Limb (tissue), 2 donors: ENCODE data around the gene CDK16.
A peak's percentile ranks its signal among the peaks of the same experiment; 100 is the strongest.

Experiments used
- DNase-seq, 2 donors: peaks; one replicate each; pipeline ENCODE4 v3.0.0-alpha.2; 2016; ENCODE audit errors: extremely low spot score in 2 of 2

The CDK16 gene

DNA sequence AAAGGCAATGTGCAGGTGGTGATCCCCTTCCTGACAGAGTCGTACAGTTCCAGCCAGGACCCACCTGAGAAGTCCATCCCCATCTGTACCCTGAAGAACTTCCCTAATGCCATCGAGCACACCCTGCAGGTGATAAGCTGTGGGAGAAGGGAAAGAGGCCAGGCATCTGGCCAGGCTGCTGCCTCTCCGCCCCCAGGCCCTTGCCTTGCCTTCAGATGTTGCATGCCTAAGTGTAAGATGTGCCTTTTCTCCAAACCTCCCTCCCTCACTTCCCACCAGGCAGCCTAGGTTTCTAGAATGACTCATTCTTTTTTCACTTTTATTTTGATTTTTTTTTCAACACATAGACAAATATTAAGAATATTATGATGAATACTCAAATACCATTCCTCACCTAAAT lies 12.2 kb upstream of the CDK16 start:
- no peak for DNase-seq

DNA sequence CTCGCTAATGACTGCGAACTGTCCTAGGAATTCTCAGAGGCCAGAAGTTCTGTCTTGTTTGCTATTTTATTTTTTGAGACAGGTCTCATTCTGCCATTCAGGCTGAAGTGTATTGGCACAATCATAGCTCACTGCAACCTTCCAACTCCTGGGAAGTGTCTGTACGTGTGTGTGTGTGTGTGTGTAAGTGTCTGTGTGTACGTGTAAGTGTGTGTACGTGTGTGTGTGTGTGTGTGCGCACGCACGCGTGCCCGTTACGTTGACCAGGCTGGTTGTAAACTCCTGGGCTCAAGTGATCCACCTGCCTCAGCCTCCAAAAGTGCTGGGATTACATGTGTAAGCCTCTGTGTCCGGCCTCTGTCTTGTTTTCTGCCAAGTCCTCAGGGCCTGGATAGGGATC lies 10.4 kb upstream of the CDK16 start:
- no peak for DNase-seq

DNA sequence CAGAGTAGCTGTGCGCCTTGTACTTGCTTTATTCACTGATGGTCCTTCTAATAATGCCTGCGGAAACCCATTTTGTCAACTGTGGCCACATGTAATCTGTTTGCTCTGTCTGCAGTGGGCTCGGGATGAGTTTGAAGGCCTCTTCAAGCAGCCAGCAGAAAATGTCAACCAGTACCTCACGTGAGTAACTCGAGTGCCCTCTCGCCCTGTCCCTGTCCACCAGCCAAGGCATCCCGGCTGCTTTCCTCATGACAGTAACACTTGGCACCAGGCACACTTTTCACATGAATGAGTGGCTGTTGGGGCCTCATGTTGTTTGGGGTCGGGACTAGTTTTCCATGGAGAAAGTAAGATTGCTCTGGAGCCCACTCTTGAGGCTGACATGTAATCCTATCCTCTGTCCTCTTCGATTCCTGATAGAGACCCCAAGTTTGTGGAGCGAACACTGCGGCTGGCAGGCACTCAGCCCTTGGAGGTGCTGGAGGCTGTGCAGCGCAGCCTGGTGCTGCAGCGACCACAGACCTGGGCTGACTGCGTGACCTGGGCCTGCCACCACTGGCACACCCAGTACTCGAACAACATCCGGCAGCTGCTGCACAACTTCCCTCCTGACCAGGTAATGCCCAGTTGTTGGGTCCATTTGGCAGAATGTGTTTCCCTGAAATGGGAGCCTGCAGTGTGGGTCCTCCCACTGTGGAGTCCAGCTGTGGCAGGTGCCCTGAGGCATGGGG lies 8.8 kb upstream of the CDK16 start:
- no peak for DNase-seq

DNA sequence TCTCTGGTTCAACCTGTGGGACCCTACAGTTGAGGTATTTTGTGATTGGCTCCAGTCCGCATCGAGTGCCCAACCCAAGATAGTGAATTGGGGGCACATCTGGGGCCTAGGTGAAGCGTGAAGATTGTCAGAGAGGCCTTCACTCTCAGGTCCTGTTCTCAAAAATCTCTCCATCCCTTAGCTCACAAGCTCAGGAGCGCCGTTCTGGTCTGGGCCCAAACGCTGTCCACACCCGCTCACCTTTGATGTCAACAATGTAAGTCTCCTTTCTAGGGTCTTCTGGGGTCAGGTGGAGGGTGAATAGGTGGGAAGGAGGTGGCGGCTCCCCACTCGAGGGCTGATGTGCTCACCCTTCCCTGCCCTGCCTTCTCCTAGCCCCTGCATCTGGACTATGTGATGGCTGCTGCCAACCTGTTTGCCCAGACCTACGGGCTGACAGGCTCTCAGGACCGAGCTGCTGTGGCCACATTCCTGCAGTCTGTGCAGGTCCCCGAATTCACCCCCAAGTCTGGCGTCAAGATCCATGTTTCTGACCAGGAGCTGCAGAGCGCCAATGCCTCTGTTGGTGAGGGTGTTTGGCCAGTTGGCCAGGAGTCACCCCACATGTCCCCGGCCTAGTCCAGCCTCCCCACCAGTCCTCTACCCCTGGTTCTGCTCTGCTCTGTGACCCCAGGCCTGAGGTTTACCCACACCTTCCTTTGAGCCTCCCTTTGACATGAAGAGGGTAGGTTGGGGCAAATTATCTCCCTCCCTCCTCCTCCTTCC lies 7.6 kb upstream of the CDK16 start:
- DNase-seq, result no peak

DNA sequence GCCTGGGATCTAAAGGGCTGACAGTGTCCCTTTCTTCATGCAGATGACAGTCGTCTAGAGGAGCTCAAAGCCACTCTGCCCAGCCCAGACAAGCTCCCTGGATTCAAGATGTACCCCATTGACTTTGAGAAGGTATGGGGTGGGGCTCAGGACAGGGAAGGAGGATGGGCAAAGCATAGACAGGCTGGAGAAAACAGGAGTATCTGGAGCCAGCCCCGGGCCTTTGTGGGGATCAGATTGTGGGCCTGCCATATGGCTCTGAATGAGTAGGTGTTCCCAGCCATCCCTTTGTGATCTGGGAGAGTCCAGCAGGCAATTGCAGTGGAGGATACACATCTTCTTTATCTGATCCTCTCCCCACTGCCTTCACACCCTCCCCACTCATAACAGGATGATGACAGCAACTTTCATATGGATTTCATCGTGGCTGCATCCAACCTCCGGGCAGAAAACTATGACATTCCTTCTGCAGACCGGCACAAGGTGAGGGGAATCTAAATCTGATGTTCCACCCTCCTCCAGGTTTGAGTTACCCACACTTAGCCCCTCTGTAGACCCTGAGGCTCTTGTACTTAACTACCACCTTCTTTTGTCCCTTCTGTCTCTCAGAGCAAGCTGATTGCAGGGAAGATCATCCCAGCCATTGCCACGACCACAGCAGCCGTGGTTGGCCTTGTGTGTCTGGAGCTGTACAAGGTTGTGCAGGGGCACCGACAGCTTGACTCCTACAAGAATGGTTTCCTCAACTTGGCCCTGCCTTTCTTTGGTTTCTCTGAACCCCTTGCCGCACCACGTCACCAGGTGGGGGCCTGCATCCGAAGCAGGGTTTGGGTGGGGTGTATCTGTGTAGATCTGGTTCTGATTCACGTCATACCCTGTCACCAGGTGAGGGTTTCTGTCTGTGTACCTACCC lies 5.8 kb upstream of the CDK16 start:
- DNase-seq, result no peak

DNA sequence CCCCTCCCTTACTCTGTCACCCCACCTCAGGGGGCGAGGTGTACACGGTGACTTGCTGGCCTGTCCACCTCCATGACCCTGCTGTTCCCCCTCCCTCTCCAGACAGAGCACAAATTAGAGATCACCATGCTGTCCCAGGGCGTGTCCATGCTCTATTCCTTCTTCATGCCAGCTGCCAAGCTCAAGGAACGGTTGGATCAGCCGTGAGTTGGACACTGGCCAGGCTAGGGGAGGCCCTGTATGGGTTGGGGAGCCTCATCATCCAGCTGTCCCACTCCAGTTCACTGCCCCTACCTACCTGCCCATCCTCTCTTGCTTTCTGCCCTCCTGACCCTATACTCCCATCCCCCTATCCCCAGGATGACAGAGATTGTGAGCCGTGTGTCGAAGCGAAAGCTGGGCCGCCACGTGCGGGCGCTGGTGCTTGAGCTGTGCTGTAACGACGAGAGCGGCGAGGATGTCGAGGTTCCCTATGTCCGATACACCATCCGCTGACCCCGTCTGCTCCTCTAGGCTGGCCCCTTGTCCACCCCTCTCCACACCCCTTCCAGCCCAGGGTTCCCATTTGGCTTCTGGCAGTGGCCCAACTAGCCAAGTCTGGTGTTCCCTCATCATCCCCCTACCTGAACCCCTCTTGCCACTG lies 3.9 kb upstream of the CDK16 start:
- no peak for DNase-seq

DNA sequence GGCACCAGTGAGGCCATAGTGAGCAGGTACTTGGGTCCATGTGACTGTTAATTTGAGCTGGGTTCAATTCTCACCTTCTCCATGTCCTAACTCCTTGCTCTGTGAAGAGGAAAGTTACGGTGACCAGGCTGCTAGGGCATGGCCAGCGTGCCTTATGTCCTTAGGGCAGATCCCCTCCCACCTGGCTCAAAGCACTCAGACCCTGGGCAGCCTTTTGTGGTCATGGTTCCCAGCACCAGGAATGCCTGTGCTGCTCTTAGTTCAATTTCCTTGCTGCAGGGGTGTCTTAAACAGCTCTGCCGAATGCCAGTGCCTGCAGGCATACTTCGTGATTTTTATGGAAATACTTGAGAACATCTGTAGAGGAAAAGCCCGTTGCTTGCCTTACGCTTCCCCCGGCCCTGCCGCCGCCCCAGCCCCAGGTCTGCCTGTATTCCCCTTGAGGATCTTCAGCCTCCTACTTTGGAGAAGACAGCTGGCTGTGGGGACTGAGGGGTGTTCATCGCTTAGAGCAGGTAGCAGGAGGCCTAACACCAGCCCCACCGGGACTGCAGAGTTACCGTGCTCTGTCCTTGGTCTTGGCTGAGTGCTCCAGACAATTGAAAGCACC lies 3.1 kb upstream of the CDK16 start:
- DNase-seq, result no peak

DNA sequence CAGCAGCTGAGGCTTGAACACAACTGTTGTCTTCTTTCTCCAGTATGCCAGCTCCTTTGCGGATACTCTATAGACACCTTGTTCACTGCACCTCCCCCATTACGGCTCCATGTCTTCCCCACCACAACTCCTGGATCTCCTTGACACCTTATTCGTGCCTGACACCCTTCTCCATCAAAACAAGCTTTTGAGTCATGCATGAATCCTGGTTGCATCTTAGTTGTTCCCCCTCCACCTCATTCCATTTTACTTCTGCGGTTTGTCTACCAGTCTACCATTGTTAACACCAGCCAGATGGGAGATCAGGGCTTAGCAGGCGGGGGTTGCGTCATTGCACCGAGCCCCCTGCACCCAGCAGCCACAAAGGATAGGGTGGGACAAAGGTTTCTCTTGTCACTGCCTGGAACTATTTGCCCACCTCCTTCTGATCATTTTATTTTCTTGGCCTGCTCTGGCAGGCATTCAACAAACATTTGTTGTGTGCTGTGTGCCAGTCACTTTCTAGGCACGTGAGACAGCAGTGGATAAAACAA lies 2.0 kb upstream of the CDK16 start:
- DNase-seq, result no peak

DNA sequence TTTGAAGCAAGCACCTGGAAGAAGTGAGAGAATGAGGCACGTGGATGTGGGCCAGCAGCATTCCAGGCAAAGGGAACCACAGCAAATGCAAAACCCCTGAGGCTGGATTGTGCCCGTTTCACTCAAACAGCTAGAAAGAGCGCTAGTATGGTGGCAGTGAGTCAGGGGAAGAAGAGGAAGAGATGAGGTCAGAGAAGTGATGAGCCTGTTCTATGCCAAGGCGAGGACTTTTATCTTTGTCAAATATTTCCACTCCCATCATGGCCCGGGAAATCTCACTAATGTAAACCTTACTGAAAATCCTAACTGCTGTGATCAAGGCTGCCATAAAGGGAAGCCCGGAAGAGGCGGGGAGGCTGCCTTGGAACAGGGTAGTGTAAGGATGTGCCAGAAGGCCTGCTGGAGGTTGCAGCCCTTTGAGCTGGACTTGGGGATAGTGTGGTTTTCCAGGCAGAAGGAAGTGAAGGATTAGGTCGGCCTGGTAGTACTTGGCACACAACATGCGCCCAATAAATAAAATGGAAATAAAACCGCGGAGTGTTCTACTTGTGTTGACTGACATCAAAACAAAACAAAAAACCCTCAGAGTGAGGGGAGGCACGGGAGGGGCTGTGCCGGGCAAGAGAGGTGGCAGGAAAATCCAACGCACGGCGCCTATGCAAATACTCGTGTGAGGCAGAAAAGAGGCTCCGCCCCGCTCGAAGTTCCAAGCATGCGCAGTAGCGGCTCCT lies 1.2 kb upstream of the CDK16 start:
- peak in 1 of 2 donors; percentile 37 for DNase-seq

DNA sequence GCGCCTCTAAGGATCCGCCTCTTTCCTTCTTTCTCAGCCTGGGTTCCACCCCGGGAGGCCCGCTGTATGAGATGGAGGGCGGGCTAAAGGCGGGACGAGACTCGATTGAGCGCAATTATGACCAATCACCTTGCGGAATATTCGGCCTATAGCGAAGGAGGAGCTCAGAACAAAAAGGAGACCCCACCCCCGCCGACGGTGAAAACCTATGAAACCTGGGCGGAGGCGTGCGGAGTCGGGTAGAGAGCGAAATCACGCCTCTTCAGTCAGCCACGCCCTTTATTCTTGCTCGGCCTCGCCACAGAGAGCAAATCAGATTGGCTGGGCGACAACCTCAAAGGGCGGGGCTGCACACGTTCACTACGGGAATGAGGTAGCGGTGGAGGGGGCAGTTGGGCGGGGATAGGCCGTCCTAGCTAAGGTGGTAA lies 615 bp upstream of the CDK16 start:
- peak; percentile 94 for DNase-seq

DNA sequence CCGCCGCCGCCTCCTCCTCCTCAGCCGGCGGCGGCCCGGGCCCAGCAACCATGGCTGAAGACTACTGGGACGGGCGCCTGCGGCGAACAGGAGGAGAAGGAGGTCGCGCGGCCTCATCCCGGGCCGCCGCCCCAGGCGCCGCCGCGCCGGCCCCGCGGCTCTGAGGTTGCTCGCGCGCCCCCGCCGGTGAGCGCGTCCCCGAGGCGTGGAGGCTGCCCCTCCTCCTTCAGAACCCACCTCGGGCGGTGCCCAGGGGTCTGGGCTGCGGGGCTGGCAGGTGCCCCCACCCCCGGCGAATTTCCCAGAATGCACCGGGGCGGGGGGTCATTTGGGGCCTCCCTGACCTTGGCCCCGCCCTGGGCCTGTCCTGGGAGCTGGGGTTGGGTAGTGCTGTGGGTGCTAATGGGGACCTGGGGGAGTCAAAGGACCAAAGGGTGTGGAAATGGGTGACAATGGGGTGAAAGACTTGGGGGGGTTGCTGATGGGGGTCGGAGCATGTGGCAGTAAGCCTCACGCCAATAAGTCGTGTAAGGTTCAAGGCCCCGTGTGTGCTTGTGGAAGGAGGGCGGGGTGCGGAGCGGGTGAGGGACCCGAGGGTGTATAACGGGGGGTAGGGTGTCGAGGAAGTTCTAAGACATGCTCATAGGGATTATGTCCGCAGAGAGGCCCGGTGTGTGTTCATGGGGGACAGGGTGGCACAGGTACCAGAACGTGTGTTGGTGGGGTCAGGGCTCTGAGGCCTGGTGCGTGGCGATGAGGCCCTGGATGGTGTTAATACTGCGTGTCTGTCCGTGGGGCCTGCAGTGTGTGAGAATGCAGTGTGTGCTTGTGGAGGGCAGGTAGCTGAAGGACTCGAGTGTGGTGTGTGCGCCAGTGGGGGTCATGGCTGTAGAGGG lies 687 bp downstream of the CDK16 start:
- DNase-seq, result peak in 1 of 2 donors; percentile 66

DNA sequence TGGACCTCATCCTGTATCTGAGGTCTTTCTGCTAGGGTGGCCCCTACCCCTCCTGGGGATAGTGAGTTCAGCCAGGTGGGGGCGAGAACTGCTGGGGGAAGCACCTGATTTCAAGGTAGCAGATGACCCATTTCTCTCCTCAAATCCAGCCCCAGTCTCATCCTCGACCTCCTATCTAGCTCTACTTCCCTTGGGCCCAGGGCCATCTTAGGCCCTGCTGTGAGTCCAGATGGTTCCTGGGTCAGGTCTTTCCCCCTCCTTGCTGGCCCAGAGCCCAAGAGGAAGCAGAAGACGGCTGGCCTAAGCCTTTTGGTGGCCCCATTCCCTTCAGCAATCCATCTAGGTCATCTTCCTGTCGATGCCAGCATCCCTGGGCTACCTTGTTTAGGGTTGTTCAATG lies 3.3 kb downstream of the CDK16 start:
- no peak for DNase-seq

DNA sequence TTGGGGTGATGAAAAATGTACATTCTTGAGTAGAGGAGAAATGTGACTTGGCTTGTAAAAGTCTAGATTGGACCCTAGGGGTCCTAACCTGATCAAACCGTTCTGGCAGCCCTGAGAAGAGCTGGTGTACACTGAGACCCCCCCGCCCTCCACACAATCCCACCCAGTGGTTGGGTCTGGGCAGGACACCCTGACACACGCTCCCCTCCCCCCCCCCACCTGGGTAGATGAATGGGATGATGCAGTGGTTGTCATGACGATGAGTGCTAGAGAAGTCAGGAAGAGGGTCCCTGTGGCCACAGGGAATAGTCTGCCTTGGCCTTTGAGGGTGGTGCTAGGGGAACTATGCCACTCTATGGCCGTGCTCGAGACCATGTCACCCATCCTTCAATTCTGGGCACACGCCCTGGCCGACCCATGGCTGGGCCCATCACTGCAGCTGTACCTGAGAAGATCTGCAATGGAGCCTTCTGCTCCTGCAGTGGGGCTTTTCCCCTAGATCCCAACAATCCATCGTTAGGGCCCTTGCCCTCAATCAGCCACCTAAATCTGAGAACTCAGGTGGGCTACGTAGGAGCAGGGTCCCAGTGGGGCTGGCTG lies 4.4 kb downstream of the CDK16 start:
- no peak for DNase-seq

DNA sequence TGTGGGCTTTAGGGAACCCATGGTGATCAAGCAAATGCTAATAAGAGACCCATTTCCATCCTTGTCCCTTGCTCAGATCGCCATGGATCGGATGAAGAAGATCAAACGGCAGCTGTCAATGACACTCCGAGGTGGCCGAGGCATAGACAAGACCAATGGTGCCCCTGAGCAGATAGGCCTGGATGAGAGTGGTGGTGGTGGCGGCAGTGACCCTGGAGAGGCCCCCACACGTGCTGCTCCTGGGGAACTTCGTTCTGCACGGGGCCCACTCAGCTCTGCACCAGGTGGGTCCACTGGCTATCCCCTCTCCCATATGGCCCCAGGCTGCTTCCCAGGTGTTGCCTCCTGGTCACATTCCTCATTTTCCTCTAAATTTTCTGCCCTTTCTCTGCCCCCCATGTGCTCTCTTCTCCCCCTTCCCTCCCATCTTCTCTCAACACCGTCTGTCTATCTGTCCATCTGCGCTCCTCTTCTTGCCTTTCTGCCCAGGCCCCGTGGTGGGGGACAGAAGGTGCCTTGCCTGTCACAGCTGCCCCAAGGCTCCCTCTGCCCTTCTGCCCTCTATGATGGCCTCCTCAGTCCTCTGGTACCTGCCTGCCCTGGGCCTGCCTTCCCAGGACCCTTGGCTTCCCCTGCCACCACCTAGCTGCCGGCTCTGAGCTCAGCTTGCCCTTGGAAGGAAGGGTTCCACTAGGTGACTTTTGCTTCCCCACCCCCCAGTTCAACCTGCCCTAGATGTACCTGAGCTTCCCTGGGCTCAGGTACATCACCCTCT lies 5.2 kb downstream of the CDK16 start:
- no peak for DNase-seq

DNA sequence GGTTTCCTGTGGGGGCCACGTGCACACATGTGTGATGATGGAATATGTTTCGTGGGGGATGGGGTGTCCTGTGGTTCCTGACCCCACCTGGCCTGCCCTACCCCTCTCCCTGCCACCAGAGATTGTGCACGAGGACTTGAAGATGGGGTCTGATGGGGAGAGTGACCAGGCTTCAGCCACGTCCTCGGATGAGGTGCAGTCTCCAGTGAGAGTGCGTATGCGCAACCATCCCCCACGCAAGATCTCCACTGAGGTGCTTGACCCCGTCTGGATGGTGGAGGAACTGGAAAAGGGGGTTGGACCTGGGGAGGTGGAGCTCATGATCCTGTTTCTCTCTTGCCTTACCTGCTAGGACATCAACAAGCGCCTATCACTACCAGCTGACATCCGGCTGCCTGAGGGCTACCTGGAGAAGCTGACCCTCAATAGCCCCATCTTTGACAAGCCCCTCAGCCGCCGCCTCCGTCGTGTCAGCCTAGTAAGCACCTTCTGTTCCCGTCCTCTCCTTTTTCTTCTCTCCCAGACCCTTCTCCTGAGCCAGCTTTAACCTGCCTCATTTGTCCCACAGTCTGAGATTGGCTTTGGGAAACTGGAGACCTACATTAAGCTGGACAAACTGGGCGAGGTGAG lies 5.9 kb downstream of the CDK16 start:
- no peak for DNase-seq

DNA sequence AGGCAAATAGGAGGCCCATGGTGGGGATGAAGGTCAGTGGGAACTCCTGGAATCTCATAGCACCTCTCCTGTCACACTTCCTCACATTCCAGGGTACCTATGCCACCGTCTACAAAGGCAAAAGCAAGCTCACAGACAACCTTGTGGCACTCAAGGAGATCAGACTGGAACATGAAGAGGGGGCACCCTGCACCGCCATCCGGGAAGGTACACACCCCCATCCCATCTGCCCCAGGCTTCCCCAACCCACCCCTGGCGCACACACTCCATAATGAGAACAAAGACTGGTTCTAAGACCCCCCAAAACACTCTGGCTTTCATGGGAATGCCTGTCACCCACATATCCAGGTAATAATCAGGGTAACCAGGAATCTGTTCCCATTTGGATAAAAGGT lies 6.4 kb downstream of the CDK16 start:
- no peak for DNase-seq

DNA sequence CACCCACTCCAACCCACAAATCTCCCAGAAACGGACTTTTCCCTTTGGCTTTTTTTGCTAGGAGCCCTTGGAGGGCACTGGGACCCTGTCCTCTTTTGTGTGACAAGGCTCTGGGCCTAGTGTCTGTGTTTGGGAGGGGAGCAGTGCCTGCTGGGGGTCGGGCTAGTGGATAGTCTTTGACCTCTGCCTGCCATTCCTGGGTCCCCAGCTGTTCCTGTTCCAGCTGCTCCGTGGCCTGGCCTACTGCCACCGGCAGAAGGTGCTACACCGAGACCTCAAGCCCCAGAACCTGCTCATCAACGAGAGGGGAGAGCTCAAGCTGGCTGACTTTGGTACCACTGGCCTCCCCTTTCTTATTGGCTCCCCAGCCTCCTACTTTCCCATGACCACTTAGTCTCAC lies 7.6 kb downstream of the CDK16 start:
- DNase-seq, result no peak
